ENCODE data around the gene CDH4. TPM values are rescaled to one million over a fixed set of nuclear protein-coding genes. Genes with fewer than 3 reads are reported as not detected.

Gene CDH4
- total and polyA plus RNA-seq, 2 of the 8 experiments (the other 6 are each of a cell fraction or from before 2014, with no cell fraction given), result 4.3 to 7.9 TPM

DNA sequence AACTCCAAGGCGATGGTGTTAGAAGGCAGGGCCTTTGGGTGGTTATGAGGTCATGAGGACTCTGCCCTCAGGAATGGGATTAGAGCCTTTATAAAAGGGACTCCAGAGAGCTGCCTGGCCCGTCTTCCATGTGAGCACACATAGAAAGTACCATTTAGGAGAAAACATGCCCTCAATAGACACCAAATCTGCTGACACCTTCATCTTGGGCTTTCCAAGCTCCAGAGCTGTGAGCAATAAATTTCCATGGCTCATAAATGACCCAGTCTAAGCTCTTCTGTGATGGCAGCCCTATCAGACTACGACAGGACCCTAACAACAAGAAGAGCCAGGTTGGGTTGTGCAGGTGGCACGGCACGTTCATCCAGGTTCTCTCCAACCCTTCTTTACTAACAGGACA, 189.5 kb downstream of the CDH4 start (continued):
- TF ChIP-seq KDM4A (IDR thresholded peaks at IDR 0.05; ENCODE audit: low read depth, low read length, severe bottlenecking), result no peak
- no peak for TF ChIP-seq KDM5A (IDR thresholded peaks at IDR 0.05; ENCODE audit: low read length)
- TF ChIP-seq SIX5 (IDR thresholded peaks at IDR 0.05; ENCODE audit: low read depth, low read length), result no peak
- TF ChIP-seq EZH2 (IDR thresholded peaks at IDR 0.05; ENCODE audit: low read depth, low read length, severe bottlenecking), result no peak
- TF ChIP-seq CTBP2 (IDR thresholded peaks at IDR 0.05; ENCODE audit: borderline replicate concordance, insufficient read depth, insufficient read length, low read length), result no peak

Data from H1 (cell line).